Keratinocyte (primary cell): Measurements from ENCODE around the gene PWWP2B. TPM values are rescaled to one million over a fixed set of nuclear protein-coding genes. Genes with fewer than 3 reads are reported as not detected.
"Not testable (repeated sequence)": the region's sequence is repeated elsewhere in the genome, so short reads cannot be mapped to it uniquely, and the experiment has no call there.

Source experiments
- DNase-seq: peaks from one replicate; pipeline ENCODE4 v3.0.0-alpha.2; 2011; ENCODE audit warnings: low read depth, missing footprints, low spot score
- FAIRE-seq: peaks from 2 replicates; lab custom pipeline; 2011; peaks lifted over from hg19 to GRCh38; lab: Jason Lieb, UNC
- H2AFZ ChIP-seq: 2 replicates; pipeline ENCODE4 v1.6.0; 2012; ENCODE audit warnings: low read length, control low read depth, inconsistent platforms; ENCODE audit not compliant: control insufficient read depth
- H3K27ac ChIP-seq: 2 replicates; pipeline ENCODE4 v1.5.1; 2011; ENCODE audit warnings: low read length; ENCODE audit not compliant: control insufficient read depth, insufficient read depth
- H3K27me3 ChIP-seq: 3 replicates; pipeline ENCODE4 v1.6.0; 2011; ENCODE audit warnings: low read length; ENCODE audit not compliant: control insufficient read depth, insufficient read depth; ENCODE audit errors: extremely low read depth
- H3K36me3 ChIP-seq, 2 experiments: 2 replicates in 1 of 2; 3 replicates in 1 of 2; pipeline ENCODE4 v1.5.1; 2011; ENCODE audit warnings: low read length in 2 of 2, mild to moderate bottlenecking in 1 of 2; ENCODE audit not compliant: control insufficient read depth in 2 of 2, insufficient read depth in 2 of 2; ENCODE audit errors: extremely low read depth in 1 of 2
- H3K4me1 ChIP-seq: 3 replicates; pipeline ENCODE4 v1.5.1; 2011; ENCODE audit warnings: low read length; ENCODE audit not compliant: control insufficient read depth, insufficient read depth; ENCODE audit errors: extremely low read depth
- H3K4me2 ChIP-seq: 3 replicates; pipeline ENCODE4 v1.6.0; 2011; ENCODE audit warnings: low read depth, low read length; ENCODE audit not compliant: control insufficient read depth, insufficient read depth; ENCODE audit errors: extremely low read depth
- H3K4me3 ChIP-seq, 3 experiments: fragments of 200-600 bp in 1 of 3; sonication (generic) in 1 of 3; 2 replicates in 2 of 3; 3 replicates in 1 of 3; pipeline ENCODE4 v1.5.1; 2011 to 2016; ENCODE audit warnings: low read length in 3 of 3, mild to moderate bottlenecking in 3 of 3, control low read depth in 2 of 3, inconsistent platforms in 1 of 3, low read depth in 1 of 3, mixed read lengths in 1 of 3, mixed run types in 1 of 3, moderate library complexity in 1 of 3; ENCODE audit not compliant: control insufficient read depth in 2 of 3, insufficient read depth in 2 of 3; ENCODE audit errors: extremely low read depth in 1 of 3
- H3K79me2 ChIP-seq: 2 replicates; pipeline ENCODE4 v1.6.0; 2012; ENCODE audit warnings: low read length; ENCODE audit not compliant: control insufficient read depth, insufficient read depth
- H3K9ac ChIP-seq: 3 replicates; pipeline ENCODE4 v1.6.0; 2011; ENCODE audit warnings: low read length; ENCODE audit not compliant: control insufficient read depth, insufficient read depth; ENCODE audit errors: extremely low read depth
- H3K9me1 ChIP-seq: 3 replicates; pipeline ENCODE4 v1.6.0; 2011; ENCODE audit warnings: low read length; ENCODE audit not compliant: control insufficient read depth, insufficient read depth; ENCODE audit errors: extremely low read depth
- H3K9me3 ChIP-seq: 2 replicates; pipeline ENCODE4 v1.5.1; 2012; ENCODE audit warnings: low read depth, low read length; ENCODE audit not compliant: control insufficient read depth
- H4K20me1 ChIP-seq: 3 replicates; pipeline ENCODE4 v1.6.0; 2011; ENCODE audit warnings: low read length; ENCODE audit not compliant: control insufficient read depth, insufficient read depth; ENCODE audit errors: extremely low read depth
- CTCF ChIP-seq, 3 experiments: IDR thresholded peaks in 1 of 3; conservative IDR thresholded peaks in 1 of 3; optimal IDR thresholded peaks in 1 of 3; 2 replicates in 2 of 3; 3 replicates in 1 of 3; pipeline versions ENCODE3 to v1.5.1; 2011; ENCODE audit warnings: low read length in 3 of 3, mild to moderate bottlenecking in 3 of 3, moderate library complexity in 2 of 3, control low read depth in 1 of 3, inconsistent platforms in 1 of 3; ENCODE audit not compliant: insufficient read depth in 2 of 3; ENCODE audit errors: extremely low read depth in 1 of 3
- EZH2 ChIP-seq: IDR thresholded peaks from one replicate; pipeline ENCODE4 v1.6.1; 2012; ENCODE audit warnings: inconsistent platforms, mild to moderate bottlenecking, low read length, moderate library complexity
- dilution Hi-C: fragments of 300-500 bp; cut with MboI; formaldehyde crosslinking; loops from one replicate; pipeline ENCODE4 v1.7.0; 2020; ENCODE audit warnings: low sequenced_read_pairs; ENCODE audit not compliant: extremely low pct_ligation_motif_present
- polyA plus RNA-seq, 5 experiments: library from polyadenylated mRNA; depleted of rRNA in 3 of 5; stranded (reverse) in 3 of 5; stranded (forward) in 1 of 5; unstranded in 1 of 5; fragments of >200 nt; gene quantifications; 1 replicate in 1 of 5; 2 replicates in 3 of 5; 3 replicates in 1 of 5; pipeline versions ENCODE4 v1.2.1 to v1.2.3, GENCODE V29; 2011 to 2012; ENCODE audit warnings: missing spikeins in 2 of 5, low read depth in 1 of 5, low replicate concordance in 1 of 5

PWWP2B gene
- polyA plus RNA-seq, 1 donor (not counting 4 experiments of a cell fraction or from before 2014, with no cell fraction given) = 3.1 TPM

- dilution Hi-C loops = no loop called here
- no peak for DNase-seq
- TF ChIP-seq EZH2 (no peak), CTCF (optimal IDR thresholded peaks at IDR 0.05 in 1 of 3, IDR thresholded peaks at IDR 0.05 in 1 of 3, conservative IDR thresholded peaks at IDR 0.05 in 1 of 3; ENCODE audit: extremely low read depth in 1 of 3, insufficient read depth in 2 of 3, low read length in 3 of 3) (no peak)
Observed at GRCh38 chr10:132385721-132386418, 11.1 kb upstream of the PWWP2B start.

GRCh38 chr10:132386419-132386831, 10.6 kb upstream of the PWWP2B start:
- H3K9ac ChIP-seq = no peak overlapping the region
- no peak overlapping the region for H3K27ac ChIP-seq
- DNase-seq (no peak), FAIRE-seq (no peak)
- H2AFZ ChIP-seq = no peak overlapping the region
- H3K79me2 ChIP-seq = no peaks in the 10 kb centered on the region
- dilution Hi-C loops = no loop called here
- H4K20me1 ChIP-seq = no peaks in the 10 kb centered on the region
- no peaks in the 10 kb centered on the region for H3K9me3 ChIP-seq
- TF ChIP-seq EZH2 (no peak), CTCF (optimal IDR thresholded peaks at IDR 0.05 in 1 of 3, IDR thresholded peaks at IDR 0.05 in 1 of 3, conservative IDR thresholded peaks at IDR 0.05 in 1 of 3; ENCODE audit: extremely low read depth in 1 of 3, insufficient read depth in 2 of 3, low read length in 3 of 3) (no peak)
- H3K4me1 ChIP-seq = no peaks in the 10 kb centered on the region
- no peaks in the 10 kb centered on the region for H3K36me3 ChIP-seq
- no peaks in the 10 kb centered on the region for H3K27me3 ChIP-seq
- no peaks in the 10 kb centered on the region for H3K9me1 ChIP-seq
- H3K4me2 ChIP-seq = no peak overlapping the region
- H3K4me3 ChIP-seq = no peak overlapping the region

More at GRCh38 chr10:132385721-132386418, 11.1 kb upstream of the PWWP2B start:
- Histone ChIP-seq H3K9ac (no peak overlapping the region), H3K27ac (no peak overlapping the region), H3K4me3 (no peak overlapping the region), H2AFZ (no peak overlapping the region), H3K9me3 (no peaks in the 10 kb centered on the region), H4K20me1 (no peaks in the 10 kb centered on the region), H3K4me2 (no peak overlapping the region), H3K79me2 (no peaks in the 10 kb centered on the region), H3K9me1 (no peaks in the 10 kb centered on the region), H3K27me3 (no peaks in the 10 kb centered on the region), H3K4me1 (no peaks in the 10 kb centered on the region), H3K36me3 (no peaks in the 10 kb centered on the region)
- FAIRE-seq = no peak

- H3K36me3 ChIP-seq, H3K27ac ChIP-seq, H4K20me1 ChIP-seq, H3K9me1 ChIP-seq, DNase-seq, H3K4me1 ChIP-seq, H3K79me2 ChIP-seq, H3K9ac ChIP-seq, H3K4me2 ChIP-seq, H2AFZ ChIP-seq, H3K27me3 ChIP-seq, FAIRE-seq, H3K9me3 ChIP-seq, H3K4me3 ChIP-seq, dilution Hi-C loops: not testable (repeated sequence)
Observed at GRCh38 chr10:132386896-132387295, 10.1 kb upstream of the PWWP2B start.
